ENCODE measurements around the gene LYRM9. TPM values are rescaled to one million over a fixed set of nuclear protein-coding genes. Genes with fewer than 3 reads are reported as not detected.

LYRM9 gene
- polyA plus RNA-seq, 1 donor from 2014 or later = 83.8 TPM

GRCh38 chr17:27898096-27898495 lies 4.9 kb upstream of the LYRM9 start:
- Histone ChIP-seq H3K4me3 (ENCODE audit: low read length) (no peak overlapping the region), H3K9ac (ENCODE audit: low read length) (no peak overlapping the region), H3K9me3 (ENCODE audit: low read length) (no peaks in the 10 kb centered on the region), H3K9me2 (ENCODE audit: insufficient read depth, low read length) (no peaks in the 10 kb centered on the region), H2AFZ (ENCODE audit: low read depth, low read length) (no peak overlapping the region), H3F3A (ENCODE audit: insufficient read depth, low read length, poor library complexity, severe bottlenecking) (no peaks in the 10 kb centered on the region), H4K20me1 (ENCODE audit: insufficient read depth) (no peaks in the 10 kb centered on the region), H3K27ac (ENCODE audit: low read length) (no peak overlapping the region), H3K27me3 (ENCODE audit: insufficient read depth, low read depth, low read length) (no peaks in the 10 kb centered on the region), H3K79me2 (replicated peaks; ENCODE audit: insufficient read depth, low read length) (no peaks in the 10 kb centered on the region), H3K4me2 (ENCODE audit: low read length) (no peak overlapping the region), H3K36me3 (ENCODE audit: insufficient read depth, low read length) (no peaks in the 10 kb centered on the region)
- TF ChIP-seq POLR2AphosphoS5 (IDR thresholded peaks at IDR 0.05) (no peak), EP300 (conservative IDR thresholded peaks at IDR 0.05; ENCODE audit: poor library complexity, severe bottlenecking) (no peak), SMC3 (conservative IDR thresholded peaks at IDR 0.05; ENCODE audit: poor library complexity) (no peak), CTCF (IDR thresholded peaks at IDR 0.05; ENCODE audit: poor library complexity, severe bottlenecking) (no peak), MXI1 (conservative IDR thresholded peaks at IDR 0.05; ENCODE audit: poor library complexity, severe bottlenecking) (no peak), REST (IDR thresholded peaks at IDR 0.05; ENCODE audit: borderline replicate concordance) (no peak)

- Histone ChIP-seq H3K9me3 (ENCODE audit: low read length) (no peaks in the 10 kb centered on the region), H3K9ac (ENCODE audit: low read length) (no peak overlapping the region), H4K20me1 (ENCODE audit: insufficient read depth) (no peaks in the 10 kb centered on the region), H3K79me2 (replicated peaks; ENCODE audit: insufficient read depth, low read length) (no peaks in the 10 kb centered on the region), H2AFZ (ENCODE audit: low read depth, low read length) (no peak overlapping the region), H3F3A (ENCODE audit: insufficient read depth, low read length, poor library complexity, severe bottlenecking) (no peaks in the 10 kb centered on the region), H3K27ac (ENCODE audit: low read length) (no peak overlapping the region), H3K4me3 (ENCODE audit: low read length) (no peak overlapping the region), H3K9me2 (ENCODE audit: insufficient read depth, low read length) (no peaks in the 10 kb centered on the region), H3K36me3 (ENCODE audit: insufficient read depth, low read length) (no peaks in the 10 kb centered on the region), H3K27me3 (ENCODE audit: insufficient read depth, low read depth, low read length) (no peaks in the 10 kb centered on the region), H3K4me2 (ENCODE audit: low read length) (no peak overlapping the region)
- TF ChIP-seq TAF1 (IDR thresholded peaks at IDR 0.05; ENCODE audit: low read depth) = no peak
Observed at GRCh38 chr17:27896701-27897100, 3.5 kb upstream of the LYRM9 start.

GRCh38 chr17:27895940-27896535 lies 2.9 kb upstream of the LYRM9 start:
- no peaks in the 10 kb centered on the region for H3K9me3 ChIP-seq (ENCODE audit: low read length)
- TF ChIP-seq MXI1 (conservative IDR thresholded peaks at IDR 0.05; ENCODE audit: poor library complexity, severe bottlenecking) = no peak
- no peak for TF ChIP-seq CTCF (IDR thresholded peaks at IDR 0.05; ENCODE audit: poor library complexity, severe bottlenecking)
- TF ChIP-seq EP300 (conservative IDR thresholded peaks at IDR 0.05; ENCODE audit: poor library complexity, severe bottlenecking) = no peak
- no peak for TF ChIP-seq POLR2AphosphoS5 (IDR thresholded peaks at IDR 0.05)
- TF ChIP-seq SMC3 (conservative IDR thresholded peaks at IDR 0.05; ENCODE audit: poor library complexity) = no peak
- no peak for TF ChIP-seq REST (IDR thresholded peaks at IDR 0.05; ENCODE audit: borderline replicate concordance)
- no peak for TF ChIP-seq EZH2 (IDR thresholded peaks at IDR 0.05; ENCODE audit: borderline replicate concordance, insufficient read depth, low read length, poor library complexity, severe bottlenecking)
- TF ChIP-seq RAD21 (conservative IDR thresholded peaks at IDR 0.05) = no peak
- TF ChIP-seq TAF1 (IDR thresholded peaks at IDR 0.05; ENCODE audit: low read depth) = no peak
- H3K4me3 ChIP-seq (ENCODE audit: low read length) = no peak overlapping the region
- H3K4me2 ChIP-seq (ENCODE audit: low read length) = no peak overlapping the region
- H3K27ac ChIP-seq (ENCODE audit: low read length) = peak overlapping the region; percentile 77
- H2AFZ ChIP-seq (ENCODE audit: low read depth, low read length) = no peak overlapping the region
- H3K9ac ChIP-seq (ENCODE audit: low read length) = no peak overlapping the region
- H3K9me2 ChIP-seq (ENCODE audit: insufficient read depth, low read length) = no peaks in the 10 kb centered on the region
- no peaks in the 10 kb centered on the region for H3F3A ChIP-seq (ENCODE audit: insufficient read depth, low read length, poor library complexity, severe bottlenecking)
- no peaks in the 10 kb centered on the region for H3K27me3 ChIP-seq (ENCODE audit: insufficient read depth, low read depth, low read length)
- no peaks in the 10 kb centered on the region for H3K36me3 ChIP-seq (ENCODE audit: insufficient read depth, low read length)
- H3K79me2 ChIP-seq (replicated peaks; ENCODE audit: insufficient read depth, low read length) = no peaks in the 10 kb centered on the region
- no peaks in the 10 kb centered on the region for H4K20me1 ChIP-seq (ENCODE audit: insufficient read depth)
